ENCODE data around the gene ZNF785. TPM values are rescaled to one million over a fixed set of nuclear protein-coding genes. Genes with fewer than 3 reads are reported as not detected.

The ZNF785 gene
- total and polyA plus RNA-seq, 2 donors (not counting 3 experiments of a cell fraction or from before 2014, with no cell fraction given), result 7.8 to 21.9 TPM

DNA sequence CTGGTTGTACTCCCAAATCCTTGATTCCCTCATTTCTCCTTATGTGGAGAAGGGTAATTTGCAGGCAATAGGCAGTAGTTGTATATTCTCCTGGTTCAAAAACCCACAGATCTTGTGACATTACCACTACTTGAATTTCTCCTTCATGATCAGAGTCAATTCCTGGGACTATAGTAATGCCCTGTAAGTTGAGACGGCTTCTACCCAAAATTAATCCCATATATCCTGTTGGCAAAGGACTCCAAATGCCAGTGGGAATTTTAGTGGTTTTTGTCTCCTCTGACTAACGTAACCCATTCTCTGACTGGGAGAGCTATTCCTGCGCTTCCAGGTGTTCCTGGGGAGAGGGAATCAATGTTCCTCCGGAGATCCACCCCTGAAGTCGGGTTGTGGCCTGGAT is 36.3 kb upstream of the ZNF785 start:
- dilution Hi-C loops (cut with MboI; ENCODE audit: extremely low pct_ligation_motif_present, low sequenced_read_pairs), result no loop called here
- no peaks in the 10 kb centered on the region for H3K36me3 ChIP-seq (ENCODE audit: control insufficient read depth in 2 of 2, extremely low read depth in 1 of 2, insufficient read depth in 2 of 2, low read length in 2 of 2)

More for the DNA sequence above, 36.3 kb upstream of the ZNF785 start:
- Histone ChIP-seq H3K27me3 (ENCODE audit: control insufficient read depth in 2 of 2, insufficient read depth in 2 of 2, low read length in 2 of 2) (peaks cover 12% of the 10 kb centered on the region in 2 experiments), H4K20me1 (replicated peaks; ENCODE audit: control insufficient read depth, extremely low read depth, insufficient read depth, low read length) (no peaks in the 10 kb centered on the region), H3K4me1 (ENCODE audit: control insufficient read depth, extremely low read depth, insufficient read depth, low read length) (no peaks in the 10 kb centered on the region), H3K9me3 (replicated peaks; ENCODE audit: control insufficient read depth, insufficient read depth, low read length) (no peaks in the 10 kb centered on the region), H3K9me1 (replicated peaks; ENCODE audit: control insufficient read depth, extremely low read depth, insufficient read depth, low read length) (no peaks in the 10 kb centered on the region), H3K4me2 (ENCODE audit: insufficient read depth, low read length) (no peak overlapping the region), H3K79me2 (ENCODE audit: control insufficient read depth, insufficient read depth, low read length) (no peaks in the 10 kb centered on the region), H3K9ac (replicated peaks; ENCODE audit: extremely low read depth, insufficient read depth, low read length) (no peak overlapping the region), H2AFZ (ENCODE audit: low read depth, low read length) (no peak overlapping the region), H3K27ac (ENCODE audit: insufficient read depth, low read depth, low read length) (no peak overlapping the region), H3K4me3 (replicated peaks in 1 of 3; ENCODE audit: insufficient read depth in 1 of 3, low read depth in 1 of 3, low read length in 3 of 3) (no peak overlapping the region)
- FAIRE-seq (no peak), DNase-seq (ENCODE audit: low read depth, low spot score) (no peak)
- intact Hi-C loops (cut with micrococcal nuclease), result no loop called here
- no TSS peak for BruUV-seq (replicated peaks)
- TF ChIP-seq FOS (IDR thresholded peaks at IDR 0.05; ENCODE audit: borderline replicate concordance, insufficient read depth, low read length), result no peak
- TF ChIP-seq MAX (IDR thresholded peaks at IDR 0.05; ENCODE audit: insufficient read depth, insufficient read length), result no peak
- no peak for TF ChIP-seq EZH2 (IDR thresholded peaks at IDR 0.05; ENCODE audit: borderline replicate concordance, low read depth, low read length, severe bottlenecking)
- TF ChIP-seq CTCF (IDR thresholded peaks at IDR 0.05; ENCODE audit: extremely low read depth in 1 of 2, insufficient read depth in 1 of 2, low read depth in 1 of 2, low read length in 2 of 2), result no peak
- TF ChIP-seq POLR2AphosphoS5 (IDR thresholded peaks at IDR 0.05; ENCODE audit: insufficient read depth, low read depth, low read length), result no peak
- TF ChIP-seq MYC (IDR thresholded peaks at IDR 0.05; ENCODE audit: low read depth, low read length), result no peak
- no peak for TF ChIP-seq JUN (IDR thresholded peaks at IDR 0.05; ENCODE audit: borderline replicate concordance, insufficient read depth, insufficient read length, low read depth)
- TF ChIP-seq GATA2 (IDR thresholded peaks at IDR 0.05; ENCODE audit: insufficient read depth, insufficient read length, low read depth, low read length), result no peak
- TF ChIP-seq POLR2A (IDR thresholded peaks at IDR 0.05; ENCODE audit: low read depth, low read length), result no peak
- ChIA-PET POLR2A (no interaction called here), CTCF (no interaction called here)
